ENCODE data around the gene EMC10.

- TF ChIP-seq POLR2AphosphoS5 (IDR thresholded peaks at IDR 0.05) (no peak), CTCF (IDR thresholded peaks at IDR 0.05) (no peak)
Observed at GRCh38 chr19:50510121-50510670, 33.9 kb downstream of the EMC10 start.

All from prostate gland (tissue), 2 donors.